GM04503 (cell line): ENCODE results near the gene VWA5B2.
"Not testable (repeated sequence)": the region's sequence is repeated elsewhere in the genome, so short reads cannot be mapped to it uniquely, and the experiment has no call there.

Experiments
- DNase-seq: peaks from one replicate; pipeline ENCODE4 v3.0.0-alpha.2; 2012; ENCODE audit warnings: low read depth

Gene VWA5B2

GRCh38 chr3:184241447-184242296 is 12.3 kb downstream of the VWA5B2 start:
- no peak for DNase-seq

GRCh38 chr3:184242297-184242685 is 12.9 kb downstream of the VWA5B2 start:
- DNase-seq, result no peak

GRCh38 chr3:184248454-184249411 is 19.3 kb downstream of the VWA5B2 start, which contains the start of gene ALG3:
Gene ALG3 (minus strand): TSS chr3:184248962. CDS start chr3:184248940, 22 bp downstream.
- peak; percentile 33 for DNase-seq

GRCh38 chr3:184249412-184250166 is 20.2 kb downstream of the VWA5B2 start, which contains the start of gene EEF1AKMT4:
Gene EEF1AKMT4 (plus strand): TSS chr3:184249672. CDS start chr3:184249695, 23 bp downstream.
- peak; percentile 81 for DNase-seq

- DNase-seq, result peak; percentile 51
These were observed 20.9 kb downstream of the VWA5B2 start for GRCh38 chr3:184250167-184250828.

GRCh38 chr3:184255291-184256039 is 26.1 kb downstream of the VWA5B2 start:
- DNase-seq, result no peak

- DNase-seq, result no peak
These were observed 27.9 kb downstream of the VWA5B2 start for GRCh38 chr3:184257083-184257915.

- no peak for DNase-seq
These were observed 29.5 kb downstream of the VWA5B2 start for GRCh38 chr3:184258926-184259325.

GRCh38 chr3:184259396-184259877 is 30.1 kb downstream of the VWA5B2 start:
- no peak for DNase-seq

GRCh38 chr3:184259878-184260723 is 30.7 kb downstream of the VWA5B2 start:
- DNase-seq, result no peak

GRCh38 chr3:184260724-184261269 is 31.4 kb downstream of the VWA5B2 start:
- no peak for DNase-seq

GRCh38 chr3:184261270-184261853 is 32.0 kb downstream of the VWA5B2 start, which contains the start of gene CAMK2N2:
Gene CAMK2N2 (minus strand): TSS chr3:184261553. CDS start chr3:184261285, 268 bp downstream.
- DNase-seq, result no peak

- DNase-seq, result no peak
These were observed 32.7 kb downstream of the VWA5B2 start for GRCh38 chr3:184261854-184262763.

- DNase-seq, result no peak
These were observed 33.4 kb downstream of the VWA5B2 start for GRCh38 chr3:184262764-184263179.

- DNase-seq, result not testable (repeated sequence)
These were observed 37.9 kb downstream of the VWA5B2 start for GRCh38 chr3:184267249-184267648.

- DNase-seq, result no peak
These were observed 42.9 kb downstream of the VWA5B2 start for GRCh38 chr3:184272269-184272668.

GRCh38 chr3:184275381-184275701 is 46.0 kb downstream of the VWA5B2 start:
- no peak for DNase-seq
